Parathyroid adenoma (tissue), 2 donors: ENCODE data around the gene TFDP1.
A peak's percentile ranks its signal among the peaks of the same experiment; 100 is the strongest.
"Not testable (repeated sequence)": the region's sequence is repeated elsewhere in the genome, so short reads cannot be mapped to it uniquely, and the experiment has no call there.

ENCODE experiments used
- H2AFZ ChIP-seq: fragments of 300-600 bp; sonication (generic); one replicate; pipeline ENCODE4 v1.7.0; 2017; ENCODE audit warnings: antibody characterized with exemption, mild to moderate bottlenecking
- H3K27ac ChIP-seq: fragments of 300-600 bp; sonication (generic); one replicate; pipeline ENCODE4 v1.7.0; 2017
- H3K27me3 ChIP-seq: fragments of 300-600 bp; sonication (generic); one replicate; pipeline ENCODE4 v1.7.0; 2017; ENCODE audit warnings: low read length; ENCODE audit not compliant: control insufficient read depth, insufficient read depth
- H3K36me3 ChIP-seq: fragments of 300-600 bp; sonication (generic); one replicate; pipeline ENCODE4 v1.7.0; 2017; ENCODE audit warnings: low read length; ENCODE audit not compliant: control insufficient read depth, insufficient read depth
- H3K4me1 ChIP-seq: fragments of 300-600 bp; sonication (generic); one replicate; pipeline ENCODE4 v1.7.0; 2017; ENCODE audit warnings: control low read depth
- H3K4me2 ChIP-seq: fragments of 300-600 bp; sonication (generic); one replicate; pipeline ENCODE4 v1.7.0; 2017; ENCODE audit warnings: low read length
- H3K4me3 ChIP-seq: fragments of 300-600 bp; sonication (generic); one replicate; pipeline ENCODE4 v1.7.0; 2017; ENCODE audit warnings: low read depth, low read length
- H3K79me2 ChIP-seq: fragments of 300-600 bp; sonication (generic); one replicate; pipeline ENCODE4 v1.7.0; 2017; ENCODE audit warnings: control low read depth
- H3K9ac ChIP-seq: fragments of 300-600 bp; sonication (generic); one replicate; pipeline ENCODE4 v1.7.0; 2017; ENCODE audit warnings: mild to moderate bottlenecking
- H3K9me3 ChIP-seq: fragments of 300-600 bp; sonication (generic); one replicate; pipeline ENCODE4 v1.7.0; 2017; ENCODE audit warnings: low read length; ENCODE audit not compliant: control insufficient read depth
- TF ChIP-seq, protein P1 (sequence below): fragments of 300-600 bp; sonication (generic); IDR thresholded peaks from one replicate; pipeline ENCODE4 v1.7.0; 2017; ENCODE audit warnings: antibody characterized with exemption, mild to moderate bottlenecking
- donor health status: primary hyperparathyroidism.

TFDP1 gene

GRCh38 chr13:113560645-113561416, 23.7 kb upstream of the TFDP1 start:
- H3K36me3 ChIP-seq: no peaks in the 10 kb centered on the region
- no peaks in the 10 kb centered on the region for H3K9me3 ChIP-seq
- H3K4me2 ChIP-seq: no peak overlapping the region
- no peaks in the 10 kb centered on the region for H3K27me3 ChIP-seq
- no peak overlapping the region for H3K9ac ChIP-seq
- no peak overlapping the region for H2AFZ ChIP-seq
- no peaks in the 10 kb centered on the region for H3K79me2 ChIP-seq
- TF ChIP-seq, protein P1, sequence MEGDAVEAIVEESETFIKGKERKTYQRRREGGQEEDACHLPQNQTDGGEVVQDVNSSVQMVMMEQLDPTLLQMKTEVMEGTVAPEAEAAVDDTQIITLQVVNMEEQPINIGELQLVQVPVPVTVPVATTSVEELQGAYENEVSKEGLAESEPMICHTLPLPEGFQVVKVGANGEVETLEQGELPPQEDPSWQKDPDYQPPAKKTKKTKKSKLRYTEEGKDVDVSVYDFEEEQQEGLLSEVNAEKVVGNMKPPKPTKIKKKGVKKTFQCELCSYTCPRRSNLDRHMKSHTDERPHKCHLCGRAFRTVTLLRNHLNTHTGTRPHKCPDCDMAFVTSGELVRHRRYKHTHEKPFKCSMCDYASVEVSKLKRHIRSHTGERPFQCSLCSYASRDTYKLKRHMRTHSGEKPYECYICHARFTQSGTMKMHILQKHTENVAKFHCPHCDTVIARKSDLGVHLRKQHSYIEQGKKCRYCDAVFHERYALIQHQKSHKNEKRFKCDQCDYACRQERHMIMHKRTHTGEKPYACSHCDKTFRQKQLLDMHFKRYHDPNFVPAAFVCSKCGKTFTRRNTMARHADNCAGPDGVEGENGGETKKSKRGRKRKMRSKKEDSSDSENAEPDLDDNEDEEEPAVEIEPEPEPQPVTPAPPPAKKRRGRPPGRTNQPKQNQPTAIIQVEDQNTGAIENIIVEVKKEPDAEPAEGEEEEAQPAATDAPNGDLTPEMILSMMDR: no peak
- no peak overlapping the region for H3K4me3 ChIP-seq
- H3K4me1 ChIP-seq: no peaks in the 10 kb centered on the region
- H3K27ac ChIP-seq: no peak overlapping the region

DNA sequence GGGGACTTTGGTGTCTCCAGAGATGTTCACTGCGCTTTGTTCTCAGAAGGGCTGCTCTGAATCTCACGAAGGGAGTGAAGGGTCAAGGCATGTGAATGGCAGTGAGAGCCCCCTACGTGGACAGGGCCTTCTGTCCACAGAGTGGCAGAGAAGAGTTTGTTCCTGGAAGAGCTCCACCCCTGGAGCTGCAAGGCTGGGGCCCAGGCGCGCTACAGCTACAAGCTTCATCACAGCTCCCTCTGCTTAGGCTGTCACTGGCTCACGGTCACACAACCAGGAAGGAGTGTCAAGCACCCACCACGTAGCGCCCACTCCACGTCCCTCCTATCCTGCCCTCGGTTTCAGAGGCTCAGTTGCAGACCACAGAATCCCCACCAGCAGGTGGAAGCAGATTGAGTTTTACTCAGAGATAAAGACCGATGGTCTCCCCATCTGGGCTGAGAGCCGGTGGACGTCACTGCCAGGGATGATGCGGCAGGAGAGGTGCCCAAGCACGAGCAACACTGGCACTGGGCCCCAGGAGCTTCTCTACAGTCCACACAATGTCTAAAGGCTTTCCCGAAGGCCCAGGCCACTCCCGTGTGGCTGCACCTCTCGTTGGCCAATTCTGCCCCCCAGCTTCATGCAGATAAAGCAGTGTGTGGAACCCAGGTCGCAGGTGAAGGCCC, 23.0 kb upstream of the TFDP1 start:
- TF ChIP-seq, protein P1: no peak
- no peaks in the 10 kb centered on the region for H3K79me2 ChIP-seq

DNA sequence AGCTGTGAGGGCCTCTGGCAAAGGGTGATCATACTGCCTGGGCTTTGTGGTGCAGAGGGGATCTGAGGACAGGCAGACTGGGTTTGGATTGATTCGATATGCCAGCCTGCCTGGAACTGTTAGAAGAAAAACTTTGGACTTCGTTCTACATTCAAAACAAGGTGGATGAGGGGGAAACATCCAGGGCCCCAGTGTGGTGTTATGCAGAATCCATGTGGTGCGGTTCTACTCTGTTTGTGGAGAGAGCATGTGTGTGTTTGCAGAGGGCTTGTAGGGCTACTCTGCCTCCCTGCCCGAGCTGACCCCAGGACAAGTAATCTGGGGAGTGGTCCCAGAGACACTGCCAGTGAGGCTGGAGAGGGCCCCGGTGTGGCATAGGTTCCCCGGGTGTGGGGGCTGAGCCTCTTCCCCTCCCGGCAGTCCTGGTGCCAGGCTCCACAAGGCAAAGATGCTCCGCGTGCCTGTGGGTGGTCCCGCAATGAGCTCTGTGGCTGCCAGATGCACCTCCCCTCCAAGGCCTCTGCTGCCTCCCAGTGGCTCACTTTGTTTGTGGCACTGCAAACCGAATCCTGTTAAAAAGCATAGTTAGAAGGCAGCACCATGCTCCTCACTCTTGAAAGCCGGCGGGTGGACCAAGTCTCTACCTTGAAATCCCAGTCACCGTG, 22.3 kb upstream of the TFDP1 start:
- no peaks in the 10 kb centered on the region for H3K79me2 ChIP-seq
- no peaks in the 10 kb centered on the region for H3K4me1 ChIP-seq
- no peak overlapping the region for H3K4me3 ChIP-seq
- no peaks in the 10 kb centered on the region for H3K36me3 ChIP-seq
- H2AFZ ChIP-seq: no peak overlapping the region
- H3K4me2 ChIP-seq: no peak overlapping the region
- no peaks in the 10 kb centered on the region for H3K9me3 ChIP-seq
- TF ChIP-seq, protein P1: peak; percentile 54
- no peak overlapping the region for H3K27ac ChIP-seq
- no peaks in the 10 kb centered on the region for H3K27me3 ChIP-seq
- no peak overlapping the region for H3K9ac ChIP-seq

More for the DNA sequence above, 23.0 kb upstream of the TFDP1 start:
- no peak overlapping the region for H3K9ac ChIP-seq
- no peak overlapping the region for H2AFZ ChIP-seq
- H3K36me3 ChIP-seq: no peaks in the 10 kb centered on the region
- no peak overlapping the region for H3K27ac ChIP-seq
- H3K4me3 ChIP-seq: no peak overlapping the region
- H3K9me3 ChIP-seq: no peaks in the 10 kb centered on the region
- H3K27me3 ChIP-seq: no peaks in the 10 kb centered on the region
- H3K4me1 ChIP-seq: no peaks in the 10 kb centered on the region
- H3K4me2 ChIP-seq: no peak overlapping the region

- Histone ChIP-seq H3K9ac (no peak overlapping the region), H3K27me3 (no peaks in the 10 kb centered on the region), H3K27ac (no peak overlapping the region), H3K79me2 (no peaks in the 10 kb centered on the region), H3K36me3 (no peaks in the 10 kb centered on the region), H3K9me3 (no peaks in the 10 kb centered on the region), H3K4me1 (no peaks in the 10 kb centered on the region), H2AFZ (no peak overlapping the region), H3K4me2 (no peak overlapping the region), H3K4me3 (no peak overlapping the region)
- TF ChIP-seq, protein P1: no peak
Observed at GRCh38 chr13:113562844-113563243, 21.7 kb upstream of the TFDP1 start.

- H3K4me1 ChIP-seq, H3K4me3 ChIP-seq, H3K27me3 ChIP-seq, H3K9ac ChIP-seq, H2AFZ ChIP-seq, H3K27ac ChIP-seq, H3K36me3 ChIP-seq, H3K9me3 ChIP-seq, H3K79me2 ChIP-seq, H3K4me2 ChIP-seq: not testable (repeated sequence)
Observed at GRCh38 chr13:113563511-113563910, 21.0 kb upstream of the TFDP1 start.
